ENCODE results near the gene DNAH1.

The DNAH1 gene

GRCh38 chr3:52406791-52407510, 90.8 kb downstream of the DNAH1 start:
- no peak for DNase-seq

DNA sequence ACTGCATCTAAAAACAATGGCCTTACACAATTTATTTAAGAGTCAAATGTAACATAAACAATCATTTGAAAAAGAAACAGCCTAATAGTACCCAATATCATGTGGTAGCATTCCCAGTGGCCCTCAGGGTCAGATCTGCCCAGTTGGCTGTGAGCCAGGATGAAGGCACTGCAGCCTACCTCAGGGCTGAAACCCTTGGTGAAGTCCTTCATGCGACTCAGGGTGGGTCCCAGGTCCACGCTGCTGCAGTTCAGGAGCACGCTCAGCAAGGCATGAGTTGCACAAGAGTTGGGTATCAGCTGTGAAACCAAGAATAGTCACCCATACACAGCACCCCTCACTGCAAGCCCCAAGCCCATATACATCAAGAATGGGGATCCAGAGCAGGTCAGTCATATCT, 91.7 kb downstream of the DNAH1 start:
- no peak for DNase-seq

DNA sequence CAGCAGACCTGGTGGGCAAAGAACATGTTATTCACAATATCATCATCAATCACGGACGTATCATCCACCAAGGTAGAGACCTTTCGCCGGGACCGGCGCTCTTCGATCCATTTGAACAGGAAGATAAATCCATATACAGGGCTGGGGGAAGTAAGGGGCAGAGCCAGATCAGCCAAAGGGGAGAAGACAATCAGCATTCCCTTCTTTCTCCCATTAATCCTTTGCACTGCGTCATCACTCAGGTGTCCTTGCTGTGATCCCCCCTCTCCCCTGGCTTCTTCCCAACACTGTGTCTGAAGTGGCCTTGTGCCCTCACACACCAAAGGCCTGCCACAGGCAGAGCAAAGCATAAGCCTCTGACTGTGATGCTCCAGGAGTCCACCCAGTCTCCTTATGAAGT, 92.3 kb downstream of the DNAH1 start:
- DNase-seq: no peak

DNA sequence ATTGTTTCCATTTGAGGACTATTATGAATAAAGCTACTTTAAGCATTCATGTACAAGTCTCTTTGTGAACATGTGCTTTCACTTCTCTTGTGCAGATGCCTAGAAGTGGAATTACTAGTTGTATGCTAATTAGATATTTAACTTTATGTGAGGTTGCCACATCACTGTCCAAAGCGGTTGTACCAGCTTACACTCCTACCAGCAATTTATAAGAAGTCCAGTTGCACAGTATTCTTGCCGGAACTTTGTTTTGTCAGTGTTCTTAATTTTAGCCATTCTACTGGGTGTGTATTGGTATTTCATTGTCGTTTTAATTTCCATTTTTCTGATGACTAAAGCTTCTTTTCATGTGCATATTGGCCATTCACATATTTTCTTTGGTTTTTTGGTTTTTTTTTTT, 99.7 kb downstream of the DNAH1 start:
- no peak for DNase-seq

- DNase-seq: no peak
Measured at GRCh38 chr3:52420388-52420787, 104.3 kb downstream of the DNAH1 start.

- no peak for DNase-seq
Measured at GRCh38 chr3:52422669-52423068, 106.5 kb downstream of the DNAH1 start.

GRCh38 chr3:52423173-52423572, 107.1 kb downstream of the DNAH1 start:
- DNase-seq: no peak

DNA sequence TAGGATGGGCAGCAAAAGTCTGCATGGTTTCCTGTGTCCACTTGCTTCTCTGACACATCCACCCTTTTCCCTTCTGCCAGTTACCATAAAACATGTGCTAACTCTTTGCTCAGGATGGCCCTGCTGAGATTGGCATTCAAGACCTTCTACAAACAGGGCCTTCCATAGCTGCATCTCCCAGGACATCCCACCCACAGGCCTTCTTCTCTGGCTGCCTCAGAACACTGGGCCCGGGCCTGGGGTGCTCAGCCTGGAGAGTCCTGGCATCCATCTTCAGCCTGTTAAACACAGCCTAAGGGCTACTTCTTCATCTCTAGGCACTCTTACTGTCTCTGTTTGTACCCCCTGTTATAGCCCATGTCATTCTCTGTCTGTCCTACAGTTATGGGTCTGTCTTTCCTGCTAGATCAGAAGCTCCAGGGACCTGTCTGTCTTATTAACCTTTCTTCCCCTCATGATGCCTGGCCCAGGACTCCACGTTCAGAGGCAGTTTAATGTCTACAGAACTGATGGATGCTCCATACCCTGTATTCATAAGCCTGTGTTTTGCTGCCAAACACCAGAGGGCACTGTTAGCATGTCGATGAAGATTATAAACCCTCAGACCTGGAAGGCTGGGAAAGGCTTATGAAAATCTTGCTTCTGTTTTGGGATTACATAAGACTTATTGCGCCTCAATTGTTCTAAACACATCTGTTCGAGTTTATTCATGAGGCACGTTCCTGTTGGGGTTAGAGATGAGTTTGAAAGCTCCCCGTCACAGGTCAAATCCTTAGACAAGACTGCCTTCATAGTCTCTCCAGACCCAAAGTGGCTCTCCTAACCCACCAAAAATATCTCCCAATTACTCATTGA, 112.3 kb downstream of the DNAH1 start:
- no peak for DNase-seq

DNA sequence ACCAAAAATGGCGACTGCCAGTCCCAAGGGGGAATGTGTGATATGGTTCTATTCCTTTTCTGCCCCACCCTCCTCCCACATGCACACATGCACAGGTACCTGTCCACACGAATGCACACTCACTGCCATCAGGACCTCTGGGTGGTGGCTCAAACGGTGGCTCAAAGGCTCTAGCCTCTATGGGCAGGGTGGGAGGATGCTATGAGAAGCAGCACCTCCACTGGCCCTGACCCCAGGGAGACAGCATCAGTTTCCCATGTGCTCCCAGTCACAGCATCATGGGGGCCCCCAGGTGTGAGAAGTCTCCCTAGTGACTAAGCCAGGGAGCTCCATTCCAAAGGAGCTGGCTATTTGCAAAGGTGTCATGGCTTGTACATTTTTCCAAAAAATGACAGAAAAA, 112.9 kb downstream of the DNAH1 start:
- no peak for DNase-seq

DNA sequence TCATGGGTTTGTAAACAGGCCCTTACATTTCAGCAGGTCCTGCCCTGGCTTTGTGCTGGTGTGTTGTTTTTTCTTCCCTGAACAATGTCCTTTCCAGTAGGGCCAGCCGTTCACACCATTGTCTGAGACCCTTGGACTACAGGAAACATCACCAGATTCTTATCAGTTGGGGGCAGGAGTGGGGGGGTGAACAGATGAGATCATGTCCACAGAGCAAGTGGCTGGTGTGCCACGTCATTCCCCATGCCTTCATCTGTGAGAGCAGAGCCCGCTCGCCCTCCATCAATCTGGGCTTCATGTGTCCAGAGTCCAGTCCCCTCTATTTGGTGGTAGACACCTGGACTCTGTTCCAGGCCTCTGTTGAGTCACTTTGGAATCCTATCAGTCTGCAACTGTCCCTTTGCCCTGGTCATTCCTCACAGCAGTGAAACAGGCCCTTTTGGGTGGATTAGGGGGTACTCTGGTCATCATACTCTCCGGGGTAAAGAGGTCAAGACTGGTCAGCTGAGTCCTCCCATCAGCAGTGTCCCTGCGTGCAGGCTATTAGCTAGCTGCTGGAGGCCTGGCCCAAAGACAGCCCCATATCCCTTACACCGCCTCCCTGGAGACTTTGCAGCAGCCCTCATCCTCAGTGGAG, 113.8 kb downstream of the DNAH1 start:
- no peak for DNase-seq

- DNase-seq: no peak
Measured at GRCh38 chr3:52430416-52430810, 114.3 kb downstream of the DNAH1 start.

GRCh38 chr3:52431459-52432223, 115.5 kb downstream of the DNAH1 start:
- no peak for DNase-seq

- DNase-seq: no peak
Measured at GRCh38 chr3:52432225-52432624, 116.1 kb downstream of the DNAH1 start.

DNA sequence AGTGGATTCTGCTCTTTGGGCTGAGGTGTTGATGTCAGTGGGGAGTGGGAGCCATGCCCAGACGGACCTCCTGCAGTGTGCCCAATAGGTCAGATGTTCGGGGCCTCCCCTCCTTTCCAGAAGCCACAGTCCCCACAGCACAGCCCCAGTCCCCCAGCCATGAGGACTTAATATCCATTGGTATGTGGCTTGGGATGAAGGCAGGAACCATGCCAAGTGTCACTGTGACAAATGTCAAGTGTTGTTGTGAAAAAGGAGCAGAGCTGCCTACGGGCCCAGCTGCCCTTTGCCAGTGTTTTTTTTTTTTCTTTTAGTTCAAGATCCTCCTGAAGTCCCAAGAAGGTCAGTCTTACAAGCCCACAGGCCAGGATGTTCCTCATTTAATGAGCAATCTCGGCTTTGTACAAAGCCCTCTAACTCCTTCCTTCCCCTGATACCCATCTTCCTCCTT, 116.6 kb downstream of the DNAH1 start:
- DNase-seq: no peak

DNA sequence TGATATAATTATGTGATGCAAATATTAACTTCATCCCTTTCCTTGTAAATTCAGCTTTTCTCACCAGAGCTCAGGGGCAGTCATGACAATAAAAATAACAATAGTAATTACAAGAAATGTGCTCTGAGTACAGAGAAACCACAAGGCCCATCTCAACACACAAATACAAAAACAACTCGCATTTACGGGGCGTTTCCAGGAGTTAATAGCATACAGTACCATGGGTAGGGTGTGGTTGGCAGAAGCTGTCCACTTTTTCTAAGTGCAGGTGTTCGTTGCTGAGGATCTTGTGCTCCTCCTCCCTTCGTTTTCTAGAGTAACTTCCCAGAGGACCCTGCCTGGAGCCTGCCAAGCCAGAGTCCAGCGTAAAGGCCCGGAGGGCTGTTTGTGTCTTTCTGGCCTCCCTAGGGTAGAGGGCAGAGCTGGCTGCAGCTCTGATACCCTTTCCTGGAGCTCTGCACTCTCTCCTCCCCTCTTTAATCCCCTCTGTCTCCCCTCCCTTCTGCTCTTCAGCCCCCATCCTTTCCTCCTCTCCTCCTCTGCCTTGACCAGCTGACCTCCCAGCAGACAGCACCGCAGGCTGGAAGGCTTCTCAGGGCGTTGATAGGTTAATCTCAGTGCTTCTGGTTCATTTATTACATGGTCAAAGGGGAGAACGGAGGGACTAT, 117.3 kb downstream of the DNAH1 start:
- no peak for DNase-seq

DNA sequence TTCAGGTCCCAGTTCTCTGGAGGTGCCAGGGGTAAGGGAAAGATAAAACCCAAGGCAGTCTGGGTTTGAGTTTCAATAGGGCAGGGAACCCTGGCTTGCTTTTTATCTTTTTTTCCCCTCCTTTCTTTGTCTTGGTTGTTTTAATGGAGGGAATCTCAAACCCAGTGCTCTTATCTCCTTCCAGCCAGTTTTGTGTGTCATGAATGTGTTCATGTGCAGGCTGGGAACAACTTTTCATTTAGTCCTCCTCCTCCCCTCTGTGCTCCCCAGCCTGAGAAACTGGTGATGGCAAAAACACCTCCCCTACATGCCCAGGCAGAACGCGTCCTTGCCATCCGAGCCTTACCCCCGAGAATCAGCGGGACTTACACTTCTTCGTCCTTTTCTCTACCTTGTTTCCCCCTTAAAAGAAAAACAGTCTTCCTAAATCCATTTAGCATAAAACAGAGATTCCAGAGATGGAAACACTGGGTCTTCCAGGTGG, 117.9 kb downstream of the DNAH1 start:
- no peak for DNase-seq

DNA sequence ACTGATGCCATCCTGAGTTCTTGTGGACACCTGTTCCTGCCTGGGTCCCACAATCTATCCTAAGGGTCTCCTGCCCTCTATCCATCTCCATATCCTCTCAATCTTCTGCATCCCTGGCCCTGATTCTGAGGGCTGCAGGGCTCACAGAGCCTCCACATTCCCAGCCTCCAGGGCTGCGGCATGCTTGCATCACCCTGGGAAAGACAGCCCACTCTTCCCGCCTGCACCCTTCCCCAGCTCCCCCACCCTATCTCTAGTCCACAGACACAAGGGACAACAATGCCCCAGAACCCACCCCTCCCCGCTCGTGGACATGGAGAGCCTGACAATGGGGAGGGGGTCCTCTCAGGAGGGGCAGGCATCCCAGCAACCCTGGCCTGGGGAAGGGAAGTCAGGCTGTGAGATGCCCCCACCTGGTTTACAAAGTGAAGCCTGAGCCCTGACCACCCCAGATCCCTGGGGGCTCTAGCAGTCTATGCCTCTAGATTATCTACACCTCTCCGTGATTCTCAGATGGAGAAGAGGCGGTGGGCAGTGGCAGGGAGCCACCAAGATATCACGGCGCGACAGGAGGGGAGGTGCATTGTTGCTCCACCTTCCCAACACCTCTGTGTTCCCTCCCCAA, 118.5 kb downstream of the DNAH1 start:
- no peak for DNase-seq

DNA sequence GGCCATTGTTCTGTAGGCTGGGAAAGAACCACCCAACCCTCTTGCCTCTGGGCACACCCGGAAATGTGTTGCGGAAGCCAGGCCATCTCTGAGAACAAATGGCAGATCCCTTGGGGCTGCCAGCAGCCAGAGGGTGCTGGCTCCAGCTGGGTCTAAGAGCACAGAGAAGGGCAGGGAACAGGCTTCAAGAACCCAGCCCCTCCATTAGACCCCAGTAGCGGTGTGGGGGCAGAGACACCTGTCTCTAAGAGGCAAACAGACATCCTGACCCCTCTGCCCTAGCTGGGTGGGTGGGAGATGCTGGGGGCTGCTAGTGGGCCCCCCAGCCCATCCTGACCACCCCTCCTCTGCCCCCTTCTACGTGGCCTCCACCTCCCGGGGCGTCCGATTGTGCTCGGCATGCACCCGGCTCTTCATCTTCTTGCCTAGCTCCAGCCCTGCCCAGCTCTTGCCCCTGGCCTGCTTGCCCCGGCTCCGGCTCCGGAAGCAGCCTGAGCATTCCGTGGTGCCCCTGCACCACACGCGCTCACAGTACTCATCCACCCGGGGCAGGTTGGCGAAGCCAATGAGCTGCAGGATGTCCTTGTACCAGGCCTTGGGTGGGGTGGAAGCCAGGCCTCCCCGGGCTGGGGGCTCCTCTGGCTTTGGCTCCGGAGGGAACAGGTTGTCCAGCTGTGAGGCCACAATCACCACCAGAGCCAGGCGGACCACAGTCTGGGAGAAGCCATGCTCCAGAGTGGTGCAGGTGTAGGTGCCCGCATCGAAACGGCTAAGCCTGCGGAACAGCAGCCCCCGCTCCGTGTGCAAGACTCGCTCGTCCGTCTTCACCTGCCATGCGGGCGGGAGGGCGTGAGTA, 119.4 kb downstream of the DNAH1 start:
- DNase-seq: no peak

DNA sequence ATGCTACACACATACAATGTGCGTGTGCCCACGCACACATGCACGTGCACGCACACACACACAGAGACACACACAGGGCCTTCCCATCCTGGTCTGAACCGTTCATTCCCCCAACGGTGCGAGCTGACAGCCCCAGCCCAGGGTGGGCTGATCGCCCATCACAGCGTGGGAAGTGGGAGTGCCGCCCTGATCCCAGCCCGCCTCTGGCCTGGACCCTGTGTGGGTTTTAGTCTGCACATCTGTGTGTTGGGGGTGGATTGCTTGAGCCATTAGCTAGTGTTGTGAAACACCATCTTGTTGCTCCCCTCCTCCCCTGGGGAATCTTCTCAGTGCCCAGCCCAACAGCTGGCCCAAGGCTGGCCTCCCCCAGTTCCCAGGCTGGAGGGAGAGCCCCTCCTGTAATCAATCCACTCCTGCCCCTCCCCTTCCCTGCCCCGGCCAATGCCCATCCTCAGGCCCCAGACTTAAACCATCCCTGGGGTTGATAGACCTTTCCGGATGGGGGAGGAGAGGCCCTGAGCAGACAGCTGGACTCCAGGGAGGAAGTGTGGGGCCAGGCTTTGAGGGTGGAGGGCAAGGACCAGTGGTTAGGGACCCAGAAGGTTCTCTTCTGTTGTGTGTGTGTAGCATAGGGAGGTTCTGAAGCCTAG, 120.5 kb downstream of the DNAH1 start:
- DNase-seq: no peak
